SW 1271 (cell line): ENCODE measurements around the gene ZNF695.
"Not testable (repeated sequence)": the region's sequence is repeated elsewhere in the genome, so short reads cannot be mapped to it uniquely, and the experiment has no call there.

ENCODE experiments used
- DNase-seq, 2 experiments: peaks; one replicate each; lab custom pipeline; 2025; lab: John Stamatoyannopoulos, UW

Gene ZNF695

DNA sequence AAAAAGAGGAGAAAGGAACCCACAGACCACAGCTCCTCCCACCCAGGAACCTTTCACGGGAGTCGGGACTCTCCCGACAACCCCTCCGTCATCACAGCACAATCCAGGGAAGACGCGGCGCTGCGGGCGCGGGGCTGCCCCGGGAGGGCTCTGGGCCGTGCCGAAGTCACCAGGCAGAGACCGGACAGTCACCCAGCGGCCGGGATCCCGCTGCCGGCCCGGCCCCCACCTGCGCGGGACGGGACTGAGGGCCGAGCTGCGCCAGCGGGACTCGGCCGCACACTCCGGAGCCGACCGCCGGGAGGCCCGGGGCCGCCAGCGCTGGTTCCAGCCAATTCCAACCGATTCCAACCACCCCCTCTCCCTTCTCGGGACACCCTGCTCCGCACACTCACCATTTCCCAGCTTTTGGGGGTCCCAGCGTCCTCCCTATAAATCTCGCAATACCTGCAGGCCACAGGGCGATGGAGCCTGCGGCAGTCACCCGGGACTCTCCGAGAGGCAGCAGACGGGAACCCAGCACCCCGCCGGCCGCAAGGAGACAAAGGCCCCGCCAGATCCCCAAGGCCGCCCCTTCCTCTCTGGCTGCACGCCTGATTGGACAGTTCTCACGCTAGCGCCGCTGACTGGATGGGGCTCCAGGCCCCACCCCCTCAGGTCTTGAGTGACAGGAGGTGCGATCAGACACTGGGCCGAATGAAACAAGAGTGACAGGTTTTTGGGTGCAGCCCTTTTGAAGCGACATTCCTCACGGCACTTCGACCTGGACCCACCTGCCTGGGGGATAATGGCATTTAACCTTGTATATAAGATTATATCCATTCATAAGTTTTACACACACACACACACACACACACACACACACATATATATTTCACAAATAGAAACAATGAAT lies at the start of gene ZNF695:
Gene ZNF695 (minus strand): TSS at position 547 of the 895 bp plus-strand sequence. CDS start 149 bp downstream, at position 398.
- peak; percentile 100 for DNase-seq

DNA sequence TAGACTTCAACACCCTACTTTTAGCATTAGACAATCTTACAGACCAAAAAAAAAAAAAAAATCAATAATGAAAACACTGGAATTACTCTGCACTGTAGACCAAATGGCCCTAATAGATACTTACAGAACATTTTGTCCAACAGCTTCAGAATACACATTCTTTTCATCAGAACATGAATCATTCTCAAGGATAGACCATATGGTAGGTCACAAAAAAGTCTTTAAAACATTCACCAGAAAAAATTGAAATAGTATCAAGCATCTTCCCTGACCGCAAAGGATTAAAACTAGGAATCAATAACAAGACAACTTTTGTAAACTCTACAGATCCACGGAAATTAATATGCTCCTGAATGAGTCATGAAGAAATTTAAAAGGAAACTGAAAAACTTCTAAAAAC lies 48.2 kb upstream of the ZNF695 start:
- DNase-seq: no peak

DNA sequence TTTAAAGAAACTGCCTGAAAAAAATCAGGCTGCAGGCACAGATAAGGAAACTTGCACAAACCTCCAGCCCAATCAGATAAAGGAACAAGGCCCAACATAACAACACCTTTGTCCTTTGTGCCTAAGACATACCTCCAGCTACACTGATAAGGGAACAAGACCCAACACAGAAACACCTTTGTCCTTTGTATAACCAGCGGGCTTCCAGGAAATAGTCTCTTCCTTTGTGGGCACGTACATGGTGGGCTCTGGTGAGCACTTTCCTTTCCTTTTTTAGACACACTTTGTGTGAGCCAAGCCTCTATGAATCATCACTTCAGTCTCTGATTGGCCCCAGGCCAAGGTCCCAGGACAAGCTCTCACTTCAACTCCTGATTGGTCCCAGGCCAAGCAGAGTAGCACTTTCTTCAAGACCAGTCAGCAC lies 47.1 kb upstream of the ZNF695 start:
- DNase-seq: no peak

GRCh38 chr1:247047702-247048101 lies 39.8 kb upstream of the ZNF695 start:
- no peak for DNase-seq

DNA sequence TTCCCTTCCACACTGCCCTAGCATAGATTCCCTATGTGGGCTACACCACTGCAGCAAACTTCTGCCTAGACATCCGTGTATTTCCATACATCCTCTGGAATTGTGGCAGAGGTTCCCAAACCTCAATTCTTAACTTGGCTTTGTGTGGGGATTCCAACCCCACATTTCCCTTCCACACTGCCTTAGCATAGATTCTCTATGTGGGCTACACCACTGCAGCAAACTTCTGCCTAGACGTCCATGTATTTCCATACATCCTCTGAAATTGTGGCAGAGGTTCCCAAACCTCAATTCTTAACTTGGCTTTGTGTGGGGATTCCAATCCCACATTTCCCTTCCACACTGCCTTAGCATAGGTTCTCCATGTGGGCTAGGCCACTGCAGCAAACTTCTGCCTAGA lies 39.4 kb upstream of the ZNF695 start:
- no peak for DNase-seq

GRCh38 chr1:247043406-247043805 lies 35.5 kb upstream of the ZNF695 start:
- DNase-seq: no peak

- DNase-seq: no peak
Measured at GRCh38 chr1:247037511-247038320, 29.9 kb upstream of the ZNF695 start.

DNA sequence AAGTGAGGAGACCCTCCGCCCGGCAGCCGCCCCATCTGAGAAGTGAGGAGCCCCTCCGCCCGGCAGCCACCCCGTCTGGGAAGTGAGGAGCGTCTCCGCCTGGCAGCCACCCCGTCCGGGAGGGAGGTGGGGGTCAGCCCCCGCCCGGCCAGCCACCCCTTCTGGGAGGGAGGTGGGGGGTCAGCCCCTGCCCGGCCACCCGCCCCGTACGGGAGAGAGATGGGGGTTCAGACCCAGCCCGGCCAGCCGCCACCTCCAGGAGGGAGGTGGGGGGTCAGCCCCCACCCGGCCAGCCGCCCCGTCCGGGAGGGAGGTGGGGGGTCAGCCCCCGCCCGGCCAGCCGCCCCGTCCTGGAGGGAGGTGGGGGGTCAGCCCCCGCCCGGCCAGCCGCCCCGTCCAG lies 24.4 kb upstream of the ZNF695 start:
- not testable (repeated sequence) for DNase-seq

GRCh38 chr1:247024658-247025057 lies 16.8 kb upstream of the ZNF695 start:
- not testable (repeated sequence) for DNase-seq

DNA sequence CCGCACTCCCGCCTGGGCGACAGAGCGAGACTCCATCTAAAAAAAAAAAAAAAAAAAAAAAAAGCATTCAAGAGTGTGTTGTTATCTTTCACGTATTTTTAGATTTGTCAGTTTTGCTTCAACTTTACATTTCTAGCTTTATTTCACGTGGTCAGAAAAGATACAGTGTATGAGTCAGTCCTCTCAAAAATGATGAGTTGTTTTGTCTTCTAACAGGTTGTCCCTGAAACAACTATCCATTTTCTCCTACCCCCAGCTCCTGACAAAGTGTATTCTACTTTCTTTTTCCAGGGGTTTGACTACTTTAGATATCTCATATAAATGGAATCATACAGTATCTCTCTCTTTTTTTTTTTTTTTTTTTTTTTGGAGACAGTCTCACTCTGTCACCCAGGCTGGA lies 5.5 kb upstream of the ZNF695 start:
- peak in 1 of 2 experiments; percentile 41 for DNase-seq

DNA sequence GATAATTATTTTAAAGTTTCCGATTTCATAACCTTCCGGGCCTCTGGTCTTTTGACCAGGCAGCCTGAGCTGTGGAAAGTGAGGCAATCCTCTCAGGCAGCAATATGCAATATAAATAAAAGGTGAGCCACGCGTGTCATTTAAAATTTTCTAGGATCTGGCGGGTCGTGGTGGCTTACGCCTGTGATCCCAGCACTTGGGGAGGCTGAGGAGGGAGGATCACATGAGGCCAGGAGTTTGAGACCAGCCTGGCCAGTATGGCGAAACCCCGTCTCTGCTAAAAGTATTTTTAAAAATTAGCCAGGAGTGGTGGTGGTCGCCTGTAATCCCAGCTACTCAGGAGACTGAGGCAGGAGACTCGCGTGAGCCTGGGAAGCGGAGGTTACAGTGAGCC lies 546 bp upstream of the ZNF695 start:
- DNase-seq: no peak

DNA sequence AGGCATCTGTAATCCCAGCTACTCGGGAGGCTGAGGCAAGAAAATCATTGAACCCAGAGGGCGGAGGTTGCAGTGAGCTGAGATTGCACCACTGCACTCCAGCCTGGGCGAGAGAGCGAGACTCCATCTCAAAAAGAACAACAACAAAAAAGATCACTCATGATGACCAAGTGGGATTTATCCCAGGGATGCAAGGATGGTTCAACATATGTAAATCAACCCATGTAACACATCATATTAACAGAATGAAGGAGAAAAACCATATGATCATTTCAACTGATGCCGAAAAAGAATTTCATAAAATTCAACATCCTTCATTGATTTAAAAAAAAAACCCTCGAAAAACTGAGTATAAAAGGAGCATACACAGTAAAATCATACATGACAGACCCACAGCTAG lies 3.8 kb downstream of the ZNF695 start:
- not testable (repeated sequence) for DNase-seq

- no peak for DNase-seq
Measured at GRCh38 chr1:246989901-246990300, 18.0 kb downstream of the ZNF695 start.

DNA sequence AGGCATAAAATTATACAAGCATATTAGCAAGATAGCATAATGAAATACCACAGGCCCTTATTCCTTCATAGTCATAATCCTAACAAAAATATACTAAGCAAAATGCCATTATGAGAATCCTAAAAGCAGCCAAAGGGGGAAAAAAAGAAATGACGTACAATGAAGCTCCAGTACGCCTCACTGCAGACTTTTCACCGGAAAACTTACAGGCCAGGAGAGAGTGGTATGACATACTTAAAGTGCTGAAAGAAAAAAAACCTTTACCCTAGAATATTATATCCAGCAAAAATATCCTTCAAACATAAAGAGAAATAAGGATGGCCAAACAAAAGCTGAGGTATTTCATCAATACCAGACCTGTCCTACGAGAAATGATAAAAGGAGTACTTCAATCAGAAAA lies 19.5 kb downstream of the ZNF695 start:
- DNase-seq: no peak

DNA sequence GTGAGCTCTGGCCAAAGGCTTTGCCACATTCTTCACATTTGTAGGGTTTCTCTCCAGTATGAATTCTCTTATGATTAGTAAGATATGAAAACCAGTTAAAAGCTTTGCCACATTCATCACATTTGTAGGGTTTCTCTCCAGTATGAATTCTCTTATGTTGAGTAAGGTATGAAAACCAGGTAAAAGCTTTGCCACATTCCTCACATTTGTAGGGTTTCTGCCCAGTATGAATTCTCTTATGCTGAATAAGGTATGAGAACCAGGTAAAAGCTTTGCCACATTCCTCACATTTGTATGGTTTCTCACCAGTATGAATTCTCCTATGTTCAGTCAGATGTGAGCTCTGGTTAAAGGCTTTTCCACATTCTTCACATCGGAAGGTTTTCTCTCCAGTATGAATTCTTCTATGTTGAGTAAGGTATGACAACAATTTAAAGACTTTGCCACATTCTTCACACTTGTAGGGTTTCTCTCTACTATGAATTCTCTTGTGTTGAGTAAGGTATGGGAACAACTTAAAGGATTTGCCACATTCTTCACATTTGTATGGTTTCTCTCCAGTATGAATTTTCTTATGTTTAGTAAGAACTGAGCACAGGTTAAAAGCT lies 20.7 kb downstream of the ZNF695 start:
- no peak for DNase-seq

GRCh38 chr1:246978785-246979184 lies 29.1 kb downstream of the ZNF695 start:
- DNase-seq: no peak

DNA sequence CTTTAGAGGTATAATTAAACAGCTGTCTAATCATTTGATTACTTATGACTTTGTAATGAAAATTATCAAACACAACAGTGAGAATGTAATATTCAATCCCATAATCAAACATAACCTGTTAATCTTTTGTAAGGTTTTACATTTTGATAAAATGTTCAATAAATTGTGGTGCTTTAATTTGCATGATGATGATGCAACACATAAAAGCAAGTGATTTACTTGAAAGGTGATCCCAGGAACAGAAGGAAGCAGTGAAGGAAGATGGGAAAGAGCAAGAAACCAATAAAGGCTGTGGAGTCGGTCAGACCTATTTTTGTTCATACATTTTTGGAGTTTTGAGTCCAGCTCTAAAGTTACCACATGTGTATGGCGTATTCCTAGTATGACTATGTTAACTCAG lies 29.6 kb downstream of the ZNF695 start:
- DNase-seq: no peak

DNA sequence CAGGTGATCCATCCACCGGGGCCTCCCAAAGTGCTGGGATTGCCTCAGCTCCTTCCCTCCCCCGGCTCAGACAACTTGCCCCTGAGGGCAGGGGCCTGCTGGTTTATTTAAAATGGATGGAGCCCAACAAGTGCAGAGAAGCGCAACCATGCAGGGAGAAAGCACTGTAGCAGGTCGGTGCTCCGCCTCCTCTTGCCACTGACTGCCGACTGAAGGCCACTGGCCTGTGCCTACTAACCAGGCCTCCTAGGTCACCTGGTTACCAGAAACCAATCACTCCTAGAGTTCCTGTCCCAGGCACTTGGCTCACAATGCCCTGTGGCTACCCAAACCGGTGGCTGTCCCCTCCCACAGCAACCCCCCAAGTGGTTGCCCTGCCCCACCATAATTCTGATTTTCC lies 35.9 kb downstream of the ZNF695 start:
- DNase-seq: no peak

- peak in 1 of 2 experiments; percentile 20 for DNase-seq
Measured at GRCh38 chr1:246971090-246971721, 36.7 kb downstream of the ZNF695 start.

- no peak for DNase-seq
Measured at GRCh38 chr1:246969621-246970020, 38.2 kb downstream of the ZNF695 start.

DNA sequence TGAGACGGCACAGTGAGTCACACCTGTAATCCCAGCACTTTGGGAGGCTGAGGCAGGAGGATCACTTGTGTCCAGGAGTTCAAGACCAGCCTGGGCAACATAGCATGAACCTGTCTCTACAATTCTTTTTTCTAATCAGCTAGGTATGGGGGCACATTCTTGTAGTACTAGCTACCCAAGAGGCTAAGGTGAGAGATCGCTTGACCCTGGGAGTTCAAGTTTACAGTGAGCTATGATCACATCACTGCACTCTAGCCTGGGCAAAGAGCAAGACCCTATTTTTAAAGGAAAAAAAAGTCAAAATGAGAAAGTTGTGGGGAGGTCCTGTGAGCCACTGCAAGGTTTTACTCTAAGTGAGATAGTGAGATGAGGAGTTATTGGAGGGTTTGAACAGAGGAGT lies 41.4 kb downstream of the ZNF695 start:
- DNase-seq: no peak
